GM12878 (cell line): ENCODE results near the gene BCORL1. TPM values are rescaled to one million over a fixed set of nuclear protein-coding genes. Genes with fewer than 3 reads are reported as not detected.

Source experiments
- ATAC-seq: fragments of 200-7000 bp; cut with Tn5 transposase; 3 replicates; pipeline ENCODE4 v1.9.1; 2020; ENCODE audit warnings: mild to moderate bottlenecking, moderate library complexity
- BruUV-seq: library from RNA; stranded (reverse); fragments of 400-500 nt; replicated peaks from 2 replicates; lab custom pipeline; 2021; lab: Mats Ljungman, UMichigan
- CTCF ChIA-PET: fragments of 300-600 bp; sonication (Branson Sonifier 250); formaldehyde crosslinking; extraction: SDS; loops from one replicate; lab custom pipeline; 2021; ENCODE audit warnings: inconsistent platforms; lab: Yijun Ruan, JAX
- POLR2A ChIA-PET: fragments of 350-600 bp; formaldehyde crosslinking; extraction: SDS; loops from one replicate; lab custom pipeline; 2021; ENCODE audit warnings: inconsistent platforms; lab: Charles Lee
- RAD21 ChIA-PET: fragments of 300-600 bp; sonication (Branson Sonifier 250); formaldehyde crosslinking; loops from one replicate; lab custom pipeline; 2023; ENCODE audit warnings: antibody characterized with exemption; ENCODE audit not compliant: unreplicated experiment; lab: Charles Lee
- SMC1A ChIA-PET: fragments of 300-600 bp; sonication (Branson Sonifier 250); formaldehyde crosslinking; loops from one replicate; lab custom pipeline; 2023; ENCODE audit not compliant: unreplicated experiment, uncharacterized antibody; lab: Charles Lee
- DNase-seq: peaks from one replicate; pipeline ENCODE4 v3.0.0-alpha.2; 2011; ENCODE audit warnings: low read depth, low spot score
- FAIRE-seq: peaks from 3 replicates; lab custom pipeline; 2011; peaks lifted over from hg19 to GRCh38; lab: Jason Lieb, UNC
- H2AFZ ChIP-seq: 2 replicates; pipeline ENCODE4 v1.6.0; 2011; ENCODE audit warnings: low read depth, low read length, control low read depth; ENCODE audit not compliant: control insufficient read depth
- H3K27ac ChIP-seq: 2 replicates; pipeline ENCODE4 v1.5.1; 2011; ENCODE audit warnings: control low read depth; ENCODE audit not compliant: control insufficient read depth, insufficient read depth
- H3K27me3 ChIP-seq, 2 experiments: replicated peaks in 1 of 2; 2 replicates each; pipeline versions ENCODE4 v1.6.0 to v1.6.1; 2011; ENCODE audit warnings: low read length in 1 of 2; ENCODE audit not compliant: control insufficient read depth in 2 of 2, insufficient read depth in 2 of 2
- H3K36me3 ChIP-seq, 2 experiments: 2 replicates each; pipeline ENCODE4 v1.5.1; 2011; ENCODE audit warnings: low read length in 1 of 2; ENCODE audit not compliant: control insufficient read depth in 2 of 2, insufficient read depth in 2 of 2
- H3K4me1 ChIP-seq: 2 replicates; pipeline ENCODE4 v1.6.1; 2011; ENCODE audit warnings: mild to moderate bottlenecking, low read length, moderate library complexity, mixed read lengths; ENCODE audit not compliant: control insufficient read depth, insufficient read depth
- H3K4me2 ChIP-seq: 2 replicates; pipeline ENCODE4 v1.6.0; 2011; ENCODE audit warnings: control low read depth; ENCODE audit not compliant: control insufficient read depth, insufficient read depth
- H3K4me3 ChIP-seq: fragments of 200-600 bp; sonication (generic); 2 replicates; pipeline ENCODE4 v1.5.1; 2016
- H3K79me2 ChIP-seq: 2 replicates; pipeline ENCODE4 v1.6.0; 2011; ENCODE audit warnings: low read length; ENCODE audit not compliant: control insufficient read depth, insufficient read depth
- H3K9ac ChIP-seq: 2 replicates; pipeline ENCODE4 v1.8.0; 2011; ENCODE audit warnings: low read length, control low read depth, mixed read lengths; ENCODE audit not compliant: control insufficient read depth, insufficient read depth
- H3K9me3 ChIP-seq: replicated peaks from 3 replicates; pipeline ENCODE4 v1.5.1; 2011; ENCODE audit warnings: mild to moderate bottlenecking, low read length; ENCODE audit not compliant: control insufficient read depth, insufficient read depth
- H4K20me1 ChIP-seq: 2 replicates; pipeline ENCODE4 v1.6.0; 2011; ENCODE audit not compliant: control insufficient read depth, insufficient read depth
- ASH2L ChIP-seq: fragments of 300-600, 200-600 bp; sonication (generic); IDR thresholded peaks from 2 replicates; pipeline ENCODE4 v1.6.1; 2017; ENCODE audit warnings: low read depth, mild to moderate bottlenecking, borderline replicate concordance
- BCLAF1 ChIP-seq: fragments of 450-650 bp; IDR thresholded peaks from 2 replicates; pipeline ENCODE4 v1.6.1; 2017; ENCODE audit warnings: antibody characterized with exemption, mild to moderate bottlenecking, moderate library complexity
- FOXM1 ChIP-seq: IDR thresholded peaks from 2 replicates; pipeline ENCODE4 v1.6.1; 2012; ENCODE audit warnings: low read depth, mild to moderate bottlenecking, inconsistent platforms, low read length, moderate library complexity
- GATAD2B ChIP-seq: fragments of 450-650 bp; conservative IDR thresholded peaks from 2 replicates; pipeline ENCODE4 v1.6.1; 2017; ENCODE audit warnings: low read depth, mild to moderate bottlenecking, moderate library complexity
- MYB ChIP-seq: fragments of 150-350 bp; IDR thresholded peaks from 2 replicates; pipeline ENCODE4 v1.6.1; 2014; ENCODE audit warnings: mild to moderate bottlenecking, low read depth, low read length, borderline replicate concordance
- NR2C1 ChIP-seq: fragments of 450-650 bp; IDR thresholded peaks from 2 replicates; pipeline ENCODE4 v1.6.1; 2017; ENCODE audit warnings: antibody characterized with exemption, mild to moderate bottlenecking, moderate library complexity
- NR2F1 ChIP-seq: fragments of 450-650 bp; conservative IDR thresholded peaks from 2 replicates; pipeline ENCODE4 v1.6.1; 2017; ENCODE audit warnings: mild to moderate bottlenecking
- POU2F2 ChIP-seq: IDR thresholded peaks from 3 replicates; pipeline ENCODE4 v1.6.1; 2011; ENCODE audit warnings: low read depth, mild to moderate bottlenecking, low read length, borderline replicate concordance
- PRDM15 ChIP-seq: fragments of 450-650 bp; formaldehyde crosslinking; IDR thresholded peaks from 2 replicates; pipeline ENCODE4 v1.4.0; 2020; ENCODE audit warnings: mild to moderate bottlenecking, moderate library complexity
- RUNX3 ChIP-seq: IDR thresholded peaks from 2 replicates; pipeline ENCODE4 v1.6.1; 2012; ENCODE audit warnings: low read length, inconsistent platforms
- SP1 ChIP-seq: IDR thresholded peaks from one replicate; pipeline ENCODE4 v1.6.1; 2011; ENCODE audit warnings: low read depth, low read length
- SREBF1 ChIP-seq: IDR thresholded peaks from 2 replicates; pipeline ENCODE4 v1.6.1; 2012; ENCODE audit warnings: mild to moderate bottlenecking, low read length
- SUPT20H ChIP-seq: IDR thresholded peaks from 2 replicates; pipeline ENCODE4 v1.6.1; 2011; ENCODE audit warnings: low read depth, mild to moderate bottlenecking, low read length, moderate library complexity, borderline replicate concordance; ENCODE audit not compliant: control insufficient read depth
- ZBTB33 ChIP-seq: fragments of 450-650 bp; IDR thresholded peaks from 2 replicates; pipeline ENCODE4 v1.6.1; 2017; ENCODE audit warnings: mild to moderate bottlenecking
- WGBS: methylation state at CpG from one replicate; pipeline ENCODE4 v1.1.6; 2016; ENCODE audit warnings: low lambda C conversion rate; ENCODE audit not compliant: insufficient replicate concordance, insufficient coverage; ENCODE audit errors: missing lambda C conversion rate; 5-methylcytosine and 5-hydroxymethylcytosine counted together
- in situ Hi-C: fragments of 300-500 bp; cut with MboI; formaldehyde crosslinking; loops from 9 replicates; pipeline ENCODE4 v1.14.3; 2018; ENCODE audit warnings: mixed read lengths
- intact Hi-C: fragments of 100-400 bp; cut with micrococcal nuclease; formaldehyde crosslinking; loops from one replicate; pipeline ENCODE4 v1.14.2; 2022; ENCODE audit not compliant: unreplicated experiment
- polyA plus RNA-seq, 11 experiments: library from polyadenylated mRNA; depleted of rRNA in 4 of 11; unstranded in 6 of 11; stranded (reverse) in 5 of 11; fragments of >200 nt; fragmentation: Nextera tagmentation in 4 of 11; fragmentation: Illumina TruSeq in 1 of 11; extraction: Ambion mirVana in 4 of 11; extraction: Trizol in 1 of 11; gene quantifications; 1 replicate in 1 of 11; 2 replicates in 10 of 11; pipeline versions ENCODE4 v1.2.1 to v1.2.3, GENCODE V29; 2011 to 2016; ENCODE audit warnings: inconsistent platforms in 2 of 11, missing spikeins in 2 of 11, low read depth in 1 of 11
- total RNA-seq, 4 experiments: library from RNA; depleted of rRNA in 3 of 4; stranded (reverse); fragments of >200 nt in 3 of 4; fragmentation: Illumina TruSeq in 1 of 4; extraction: Trizol in 1 of 4; gene quantifications; 2 replicates each; pipeline versions ENCODE4 v1.2.1 to v1.2.3, GENCODE V29; 2013 to 2021

BCORL1 gene
- total and polyA plus RNA-seq, 10 of the 15 experiments (the other 5 are each of a cell fraction or from before 2014, with no cell fraction given), result 0.16 to 7.2 (median 0.94) TPM

GRCh38 chrX:129981752-129982299 lies 609 bp upstream of the BCORL1 start:
- H3K36me3 ChIP-seq, result no peaks in the 10 kb centered on the region
- ATAC-seq (no peak), DNase-seq (no peak), FAIRE-seq (no peak)
- ChIA-PET POLR2A (interaction anchor here (1.0 kb wide), 1 partner anchor 42 kb away, joined by 8 read pairs; no protein-coding TSS in a partner anchor), CTCF (interaction anchor here (0.6 kb wide), 1 partner anchor 42 kb away, joined by 3 read pairs; no protein-coding TSS in a partner anchor), SMC1A (interaction anchor here (1.5 kb wide), 1 partner anchor 56 kb away, joined by 3 read pairs; no protein-coding TSS in a partner anchor), RAD21 (interaction anchor here (1.3 kb wide), 1 partner anchor 21 kb away, joined by 3 read pairs; no protein-coding TSS in a partner anchor)
- peak overlapping the region; percentile 82 for H3K4me2 ChIP-seq
- no peak overlapping the region; the same call in 1 of the 2 replicates for H3K9ac ChIP-seq
- TF ChIP-seq ASH2L, result no peak
- TF ChIP-seq POU2F2, result no peak
- no peak for TF ChIP-seq SUPT20H
- TF ChIP-seq NR2F1, result no peak
- no peak for TF ChIP-seq GATAD2B
- TF ChIP-seq MYB, result no peak
- TF ChIP-seq ZBTB33, result no peak
- TF ChIP-seq SP1, result no peak
- no peak for TF ChIP-seq RUNX3
- no peak for TF ChIP-seq BCLAF1
- no peak for TF ChIP-seq PRDM15 (CRISPR knock-in tag)
- TF ChIP-seq FOXM1, result no peak
- no peak for TF ChIP-seq SREBF1
- TF ChIP-seq NR2C1, result no peak
- H3K9me3 ChIP-seq, result no peaks in the 10 kb centered on the region; the same call in 2 of the 3 replicates
- H3K4me1 ChIP-seq, result peaks cover 5% of the 10 kb centered on the region; the same call in 1 of the 2 replicates
- 32% methylated on average over 13 of the region's 29 CpGs for WGBS
- no peak overlapping the region for H3K27ac ChIP-seq
- intact Hi-C loops (loop anchor here (1.0 to 2.0 kb wide), 3 partner anchors 21 to 51 kb away; no protein-coding TSS in a partner anchor), in situ Hi-C loops (no loop called here)
- no peaks in the 10 kb centered on the region for H3K79me2 ChIP-seq
- BruUV-seq, result no TSS peak
- H3K4me3 ChIP-seq, result peak overlapping the region; percentile 63; the same call in 1 of the 2 replicates
- peak overlapping the region; percentile 71; the same call in 1 of the 2 replicates for H2AFZ ChIP-seq
- no peaks in the 10 kb centered on the region for H3K27me3 ChIP-seq
- H4K20me1 ChIP-seq, result no peaks in the 10 kb centered on the region
